ENCODE measurements around the gene CINP.

The CINP gene
- 25.2 to 41.5 (median 34.1) reads per million in 17 experiments for total RNA-seq

DNA sequence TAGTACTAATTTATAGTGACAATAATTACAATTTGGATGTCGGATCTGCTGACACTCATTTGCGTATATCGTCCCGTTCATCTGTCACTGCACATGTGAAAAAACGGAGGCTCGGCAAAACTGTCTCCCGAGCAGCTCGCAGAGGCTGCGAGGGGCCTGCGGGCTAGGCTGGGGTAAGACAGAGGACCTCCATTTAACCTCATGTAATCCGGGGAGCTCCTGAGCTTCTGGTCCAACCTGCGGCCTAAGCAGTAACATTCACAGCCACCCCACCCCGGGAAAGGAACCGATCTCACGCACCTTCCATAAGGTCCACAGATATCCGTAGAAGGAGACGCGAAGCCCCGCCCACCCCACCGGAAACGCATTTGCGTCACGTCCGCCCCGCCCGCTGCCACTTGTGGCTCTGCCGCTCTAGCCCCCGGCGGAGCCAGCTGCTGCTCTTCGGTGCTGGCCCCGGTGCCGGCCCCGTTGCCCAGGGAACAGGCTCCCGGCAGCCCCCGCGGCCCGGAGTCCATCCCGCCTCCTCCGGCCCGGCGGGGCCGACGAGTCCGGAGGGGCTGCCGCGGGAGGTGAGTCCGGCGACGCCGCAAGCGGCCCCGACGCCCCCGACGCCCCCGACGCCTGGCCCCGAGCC, at the start of gene CINP, which contains the start of gene TECPR2:
TSS of gene CINP (minus strand) at position 346 of the 637 bp plus-strand sequence. CDS start at position 307, 39 bp downstream.
TSS of gene TECPR2 (plus strand) at position 397 of the 637 bp plus-strand sequence. CDS start 13,781 bp downstream, outside the sequence.
- DNase-seq: peak; percentile 97 to 99 (median 98)

GRCh38 chr14:102408724-102409123, 46.0 kb upstream of the CINP start:
- DNase-seq: no peak

GRCh38 chr14:102407258-102407657, 44.6 kb upstream of the CINP start:
- DNase-seq: no peak

- peak in 1 of 4 experiments; percentile 7 for DNase-seq
Measured at GRCh38 chr14:102403028-102403427, 40.3 kb upstream of the CINP start.

DNA sequence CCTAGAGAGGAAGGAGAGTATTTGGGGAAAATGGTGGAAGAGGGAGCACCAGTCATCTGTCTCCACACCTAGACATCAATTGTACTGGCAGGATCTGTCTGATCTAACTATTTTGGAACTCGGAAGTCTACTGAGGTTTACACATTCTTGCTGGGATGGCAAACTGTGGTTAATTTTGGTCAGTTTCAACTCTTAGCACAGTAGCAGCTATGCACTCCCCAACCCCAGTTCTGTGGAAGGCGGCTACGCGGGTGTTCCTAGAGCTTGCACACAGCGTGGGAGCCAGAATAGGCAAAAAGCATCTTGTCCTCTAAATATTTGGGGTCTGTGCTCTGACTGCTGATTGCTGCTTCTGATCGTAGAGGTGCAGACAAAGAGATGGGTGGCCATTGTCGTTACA, 33.8 kb upstream of the CINP start:
- DNase-seq: no peak

DNA sequence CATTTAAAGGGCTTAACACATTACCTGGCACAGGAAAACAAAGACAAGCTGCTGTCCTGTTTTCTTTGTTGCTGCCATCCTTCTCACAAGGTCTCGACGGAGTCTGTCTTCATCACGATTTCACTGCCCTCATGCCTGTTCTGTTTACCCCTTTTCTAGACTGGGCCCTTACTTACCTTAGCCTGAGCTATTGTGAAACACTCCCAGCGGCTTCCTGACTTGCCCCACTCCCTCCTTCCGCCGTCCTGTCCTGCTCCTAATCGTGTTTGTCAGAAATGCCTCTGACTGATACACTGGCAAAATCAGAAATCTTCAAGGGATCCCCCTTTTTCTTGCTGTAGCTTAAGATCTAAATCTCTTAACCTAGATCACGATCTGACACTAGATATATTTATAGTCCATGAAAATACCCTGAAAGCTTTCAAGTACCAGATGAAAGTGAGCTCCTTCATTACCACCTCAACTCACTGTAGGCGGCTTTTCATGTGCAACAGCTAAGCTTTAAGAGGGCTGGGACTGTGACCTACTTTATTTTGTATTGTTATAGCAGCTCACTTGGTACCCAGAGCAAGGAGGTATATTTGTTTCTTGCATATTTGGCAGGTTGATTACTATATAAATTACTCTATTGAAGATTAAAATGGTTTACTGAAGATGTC, 32.2 kb upstream of the CINP start:
- no peak for DNase-seq

- DNase-seq: no peak
Measured at GRCh38 chr14:102392506-102392905, 29.8 kb upstream of the CINP start.

- DNase-seq: peak in 2 of 4 experiments; percentile 23 to 25
Measured at GRCh38 chr14:102390064-102390855, 27.6 kb upstream of the CINP start.

DNA sequence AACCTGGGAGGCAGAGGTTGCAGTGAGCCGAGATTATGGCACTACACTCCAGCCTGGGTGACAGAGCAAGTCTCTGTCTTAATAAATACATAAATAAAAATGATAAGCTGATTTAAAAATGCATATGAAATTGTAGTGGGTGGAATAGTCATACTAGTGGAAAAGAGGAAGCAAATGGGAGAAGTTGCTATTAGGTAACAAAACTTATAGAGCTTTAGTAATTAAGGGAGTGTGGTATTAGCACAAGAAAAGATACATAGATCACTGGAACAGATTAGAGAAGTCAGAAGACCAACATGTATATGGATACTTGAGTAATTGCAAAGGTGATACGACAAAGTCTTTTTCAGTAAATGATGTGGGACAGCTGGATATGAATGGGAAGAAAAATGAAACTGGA, 26.6 kb upstream of the CINP start:
- DNase-seq: peak in 2 of 4 experiments; percentile 65 to 79

- DNase-seq: no peak
Measured at GRCh38 chr14:102387086-102387485, 24.4 kb upstream of the CINP start.

GRCh38 chr14:102378830-102379229, 16.1 kb upstream of the CINP start:
- no peak for DNase-seq

GRCh38 chr14:102377696-102378095, 15.0 kb upstream of the CINP start:
- no peak for DNase-seq

DNA sequence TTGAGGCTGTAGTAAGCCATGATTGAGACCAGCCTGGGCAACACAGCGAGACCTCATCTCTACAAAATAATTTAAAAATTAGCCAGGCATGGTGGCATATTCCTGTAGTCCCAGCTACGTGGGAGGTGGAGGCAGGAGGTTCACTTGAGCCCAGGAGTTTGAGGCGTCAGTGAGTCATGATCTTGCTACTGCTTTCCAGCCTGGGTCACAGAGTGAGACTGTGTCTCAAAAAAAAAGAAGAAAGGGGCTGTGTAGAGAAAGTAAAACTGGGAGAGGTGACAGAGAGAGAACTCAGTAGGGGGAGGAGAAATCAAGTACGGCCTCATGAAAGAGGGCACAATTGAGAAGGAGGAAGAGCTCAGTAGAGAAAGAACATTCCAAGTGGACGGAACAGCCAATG, 12.4 kb upstream of the CINP start:
- DNase-seq: peak in 3 of 4 experiments; percentile 15 to 53 (median 37)

- no peak for DNase-seq
Measured at GRCh38 chr14:102374264-102374663, 11.6 kb upstream of the CINP start.

DNA sequence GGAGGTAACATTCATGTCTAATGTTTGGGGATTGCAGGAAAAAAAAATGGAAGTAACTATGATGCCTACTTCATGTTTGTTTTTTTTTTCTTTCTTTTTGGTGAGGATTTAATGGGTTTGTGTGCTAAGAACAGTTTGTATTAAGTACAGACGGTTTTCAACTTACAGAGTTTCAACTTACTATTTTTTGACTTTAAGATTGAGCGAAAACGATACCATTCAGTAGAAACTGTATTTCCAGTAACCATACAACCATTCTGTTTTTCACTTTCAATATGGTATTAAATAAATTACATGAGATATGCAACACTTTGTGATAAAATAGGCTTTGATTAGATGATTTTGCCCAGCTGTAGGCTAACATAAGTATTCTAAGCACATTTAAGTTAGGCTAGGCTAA, 10.4 kb upstream of the CINP start:
- DNase-seq: no peak

DNA sequence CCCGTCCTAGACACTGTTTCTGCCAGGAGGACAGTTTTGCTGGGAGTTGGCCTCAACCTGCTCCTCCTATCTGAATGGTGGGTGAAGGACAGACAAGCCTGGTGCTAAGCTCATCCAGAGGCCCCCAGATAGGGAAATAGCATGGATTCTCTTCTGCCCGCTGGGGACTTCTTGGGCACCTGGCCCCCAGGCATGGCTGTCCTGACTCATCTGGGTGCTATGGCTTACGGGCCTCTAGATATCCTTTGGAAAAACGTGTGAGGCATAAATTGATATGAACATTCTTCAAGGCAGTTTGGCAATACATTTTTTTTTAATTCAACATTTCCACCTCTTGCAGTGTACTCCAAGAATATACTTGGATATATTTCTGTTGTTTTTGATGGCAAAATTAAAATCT, 8.7 kb upstream of the CINP start:
- no peak for DNase-seq

DNA sequence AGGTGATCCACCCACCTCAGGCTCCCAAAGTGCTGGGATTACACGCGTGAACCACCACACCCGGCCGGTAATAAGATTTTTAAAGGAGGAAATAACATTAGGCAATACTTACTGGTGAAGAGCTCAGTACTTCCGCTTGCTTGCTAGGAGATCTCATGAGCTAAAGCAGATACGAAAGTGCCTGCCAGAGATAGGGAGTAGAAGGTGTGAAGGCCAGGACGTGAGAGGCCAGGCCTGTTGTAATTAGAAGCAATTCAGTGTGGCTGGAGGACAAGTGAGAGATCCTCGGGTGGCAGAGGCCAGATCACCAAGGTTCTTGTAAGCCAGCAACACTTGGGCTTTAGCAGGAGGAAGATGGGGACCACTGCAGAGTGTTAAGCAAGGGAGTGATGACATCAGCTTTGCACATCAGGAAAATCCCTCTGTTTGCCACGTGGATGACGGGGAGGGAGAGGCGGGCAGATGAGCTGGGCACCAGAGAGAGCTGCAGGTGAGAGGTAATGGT, 7.7 kb upstream of the CINP start:
- DNase-seq: peak; percentile 60 to 86 (median 80)

DNA sequence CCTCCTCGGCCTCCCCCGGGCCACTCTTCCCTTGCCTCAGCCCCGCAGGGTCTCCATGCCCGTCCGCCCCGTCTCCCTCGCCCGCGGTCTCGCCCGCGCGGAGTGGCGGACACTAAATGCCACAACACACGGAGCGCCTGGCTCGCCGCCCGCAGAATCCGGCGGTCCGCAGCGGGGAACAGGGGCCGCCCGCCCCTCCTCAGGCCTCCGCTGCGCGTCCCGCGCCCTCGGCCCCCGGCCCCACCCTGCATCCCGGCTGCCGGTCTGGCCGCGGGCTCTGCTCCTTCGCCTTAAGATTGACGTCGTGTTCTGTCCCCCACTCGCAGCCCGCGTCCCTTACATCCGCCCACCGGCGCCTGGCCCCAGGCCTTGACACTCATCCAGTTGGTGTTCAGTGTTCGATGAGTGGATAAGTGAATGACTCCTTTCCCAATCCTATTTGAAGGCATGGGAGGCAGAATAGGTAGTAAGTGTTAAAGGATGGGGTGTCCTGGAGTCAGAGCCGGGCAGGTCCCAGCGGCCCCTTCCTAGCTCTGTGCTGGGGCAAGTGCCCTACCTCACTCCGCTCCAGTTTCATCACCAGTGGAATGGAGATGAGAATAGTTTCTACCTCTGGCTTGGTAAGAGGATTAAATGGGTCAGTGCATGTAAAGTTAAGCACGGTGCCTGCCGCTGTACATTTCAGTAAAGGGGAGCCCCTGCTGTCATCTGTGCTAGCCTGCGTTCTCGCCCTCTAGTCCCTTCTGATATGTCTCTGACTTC, 673 bp upstream of the CINP start:
- DNase-seq: peak; percentile 22 to 62 (median 43)

DNA sequence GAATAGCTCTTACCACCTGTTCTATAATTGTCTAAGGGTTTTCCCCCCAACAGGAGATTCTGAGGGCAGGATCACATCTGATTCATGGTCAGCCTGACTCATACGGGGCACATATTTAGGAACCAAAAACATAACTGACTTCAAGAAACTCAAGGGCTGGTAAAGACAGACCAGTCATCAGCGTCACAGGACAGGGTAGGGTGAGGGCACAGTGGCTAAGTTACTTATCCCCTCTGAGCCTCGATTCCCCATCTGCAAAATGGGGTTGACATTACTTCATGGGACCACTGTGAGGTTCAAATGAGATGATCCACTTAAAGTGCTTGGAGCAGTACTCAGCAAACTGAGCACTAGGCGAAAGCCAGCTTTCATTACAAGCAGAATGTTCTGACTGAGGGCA, 606 bp downstream of the CINP start:
- peak; percentile 67 to 84 (median 70) for DNase-seq

GRCh38 chr14:102360388-102360787, 2.3 kb downstream of the CINP start:
- DNase-seq: no peak

GRCh38 chr14:102359341-102359740, 3.3 kb downstream of the CINP start:
- no peak for DNase-seq

DNA sequence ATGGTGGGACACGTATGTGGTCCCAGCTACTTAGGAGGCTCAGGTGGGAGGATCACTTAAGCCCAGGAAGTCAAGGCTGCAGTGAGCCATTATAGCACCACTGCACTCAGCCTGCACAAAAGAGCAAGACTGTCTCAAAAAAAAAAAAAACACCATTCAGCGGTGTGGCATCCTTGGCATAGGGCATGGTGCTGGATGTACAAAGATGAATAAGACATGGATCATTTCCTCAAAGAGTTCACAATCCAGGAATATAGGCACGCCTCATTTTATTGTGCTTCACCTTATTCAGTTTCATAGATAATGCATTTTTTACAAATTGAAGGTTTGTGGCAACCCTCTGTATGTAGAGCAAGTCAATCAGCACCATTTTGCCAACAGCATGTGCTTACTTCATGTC, 6.4 kb downstream of the CINP start:
- DNase-seq: no peak
